GM12878 (cell line): Measurements from ENCODE around the gene ZCCHC17. TPM values are rescaled to one million over a fixed set of nuclear protein-coding genes. Genes with fewer than 3 reads are reported as not detected.
A peak's percentile ranks its signal among the peaks of the same experiment; 100 is the strongest.

Source experiments
- ATAC-seq: fragments of 200-7000 bp; cut with Tn5 transposase; 3 replicates; pipeline ENCODE4 v1.9.1; 2020; ENCODE audit warnings: mild to moderate bottlenecking, moderate library complexity
- BruUV-seq: library from RNA; stranded (reverse); fragments of 400-500 nt; replicated peaks from 2 replicates; lab custom pipeline; 2021; lab: Mats Ljungman, UMichigan
- CTCF ChIA-PET: fragments of 300-600 bp; sonication (Branson Sonifier 250); formaldehyde crosslinking; extraction: SDS; loops from one replicate; lab custom pipeline; 2021; ENCODE audit warnings: inconsistent platforms; lab: Yijun Ruan, JAX
- POLR2A ChIA-PET: fragments of 350-600 bp; formaldehyde crosslinking; extraction: SDS; loops from one replicate; lab custom pipeline; 2021; ENCODE audit warnings: inconsistent platforms; lab: Charles Lee
- RAD21 ChIA-PET: fragments of 300-600 bp; sonication (Branson Sonifier 250); formaldehyde crosslinking; loops from one replicate; lab custom pipeline; 2023; ENCODE audit warnings: antibody characterized with exemption; ENCODE audit not compliant: unreplicated experiment; lab: Charles Lee
- SMC1A ChIA-PET: fragments of 300-600 bp; sonication (Branson Sonifier 250); formaldehyde crosslinking; loops from one replicate; lab custom pipeline; 2023; ENCODE audit not compliant: unreplicated experiment, uncharacterized antibody; lab: Charles Lee
- DNase-seq: peaks from one replicate; pipeline ENCODE4 v3.0.0-alpha.2; 2011; ENCODE audit warnings: low read depth, low spot score
- FAIRE-seq: peaks from 3 replicates; lab custom pipeline; 2011; peaks lifted over from hg19 to GRCh38; lab: Jason Lieb, UNC
- H2AFZ ChIP-seq: 2 replicates; pipeline ENCODE4 v1.6.0; 2011; ENCODE audit warnings: low read depth, low read length, control low read depth; ENCODE audit not compliant: control insufficient read depth
- H3K27ac ChIP-seq: 2 replicates; pipeline ENCODE4 v1.5.1; 2011; ENCODE audit warnings: control low read depth; ENCODE audit not compliant: control insufficient read depth, insufficient read depth
- H3K27me3 ChIP-seq, 2 experiments: replicated peaks in 1 of 2; 2 replicates each; pipeline versions ENCODE4 v1.6.0 to v1.6.1; 2011; ENCODE audit warnings: low read length in 1 of 2; ENCODE audit not compliant: control insufficient read depth in 2 of 2, insufficient read depth in 2 of 2
- H3K36me3 ChIP-seq, 2 experiments: 2 replicates each; pipeline ENCODE4 v1.5.1; 2011; ENCODE audit warnings: low read length in 1 of 2; ENCODE audit not compliant: control insufficient read depth in 2 of 2, insufficient read depth in 2 of 2
- H3K4me1 ChIP-seq: 2 replicates; pipeline ENCODE4 v1.6.1; 2011; ENCODE audit warnings: mild to moderate bottlenecking, low read length, moderate library complexity, mixed read lengths; ENCODE audit not compliant: control insufficient read depth, insufficient read depth
- H3K4me2 ChIP-seq: 2 replicates; pipeline ENCODE4 v1.6.0; 2011; ENCODE audit warnings: control low read depth; ENCODE audit not compliant: control insufficient read depth, insufficient read depth
- H3K4me3 ChIP-seq: fragments of 200-600 bp; sonication (generic); 2 replicates; pipeline ENCODE4 v1.5.1; 2016
- H3K79me2 ChIP-seq: 2 replicates; pipeline ENCODE4 v1.6.0; 2011; ENCODE audit warnings: low read length; ENCODE audit not compliant: control insufficient read depth, insufficient read depth
- H3K9ac ChIP-seq: 2 replicates; pipeline ENCODE4 v1.8.0; 2011; ENCODE audit warnings: low read length, control low read depth, mixed read lengths; ENCODE audit not compliant: control insufficient read depth, insufficient read depth
- H3K9me3 ChIP-seq: replicated peaks from 3 replicates; pipeline ENCODE4 v1.5.1; 2011; ENCODE audit warnings: mild to moderate bottlenecking, low read length; ENCODE audit not compliant: control insufficient read depth, insufficient read depth
- H4K20me1 ChIP-seq: 2 replicates; pipeline ENCODE4 v1.6.0; 2011; ENCODE audit not compliant: control insufficient read depth, insufficient read depth
- NKRF ChIP-seq: fragments of 450-650 bp; conservative IDR thresholded peaks from 2 replicates; pipeline ENCODE4 v1.6.1; 2017; ENCODE audit warnings: mild to moderate bottlenecking, moderate library complexity
- WGBS: methylation state at CpG from one replicate; pipeline ENCODE4 v1.1.6; 2016; ENCODE audit warnings: low lambda C conversion rate; ENCODE audit not compliant: insufficient replicate concordance, insufficient coverage; ENCODE audit errors: missing lambda C conversion rate; 5-methylcytosine and 5-hydroxymethylcytosine counted together
- in situ Hi-C: fragments of 300-500 bp; cut with MboI; formaldehyde crosslinking; loops from 9 replicates; pipeline ENCODE4 v1.14.3; 2018; ENCODE audit warnings: mixed read lengths
- intact Hi-C: fragments of 100-400 bp; cut with micrococcal nuclease; formaldehyde crosslinking; loops from one replicate; pipeline ENCODE4 v1.14.2; 2022; ENCODE audit not compliant: unreplicated experiment
- polyA plus RNA-seq, 11 experiments: library from polyadenylated mRNA; depleted of rRNA in 4 of 11; unstranded in 6 of 11; stranded (reverse) in 5 of 11; fragments of >200 nt; fragmentation: Nextera tagmentation in 4 of 11; fragmentation: Illumina TruSeq in 1 of 11; extraction: Ambion mirVana in 4 of 11; extraction: Trizol in 1 of 11; gene quantifications; 1 replicate in 1 of 11; 2 replicates in 10 of 11; pipeline versions ENCODE4 v1.2.1 to v1.2.3, GENCODE V29; 2011 to 2016; ENCODE audit warnings: inconsistent platforms in 2 of 11, missing spikeins in 2 of 11, low read depth in 1 of 11
- total RNA-seq, 4 experiments: library from RNA; depleted of rRNA in 3 of 4; stranded (reverse); fragments of >200 nt in 3 of 4; fragmentation: Illumina TruSeq in 1 of 4; extraction: Trizol in 1 of 4; gene quantifications; 2 replicates each; pipeline versions ENCODE4 v1.2.1 to v1.2.3, GENCODE V29; 2013 to 2021
- TF ChIP-seq, protein P1 (sequence below): fragments of 450-650 bp; IDR thresholded peaks from 2 replicates; pipeline ENCODE4 v1.6.1; 2016; ENCODE audit warnings: mild to moderate bottlenecking

Gene ZCCHC17
- total and polyA plus RNA-seq, 10 of the 15 experiments (the other 5 are each of a cell fraction or from before 2014, with no cell fraction given), result 22.3 to 86.3 (median 47.0) TPM

GRCh38 chr1:31410871-31411270, 114.0 kb downstream of the ZCCHC17 start:
- Histone ChIP-seq H3K4me1 (peaks cover 5% of the 10 kb centered on the region; the same call in 1 of the 2 replicates), H3K4me2 (no peak overlapping the region), H3K4me3 (no peak overlapping the region), H3K9ac (no peak overlapping the region), H3K9me3 (no peaks in the 10 kb centered on the region), H3K79me2 (no peaks in the 10 kb centered on the region), H4K20me1 (no peaks in the 10 kb centered on the region; the same call in 1 of the 2 replicates), H3K36me3 (no peaks in the 10 kb centered on the region), H2AFZ (no peak overlapping the region), H3K27ac (no peak overlapping the region), H3K27me3 (peaks cover 2 to 12% of the 10 kb centered on the region in 2 experiments; a peak in 3 of 4 replicates)
- ChIA-PET POLR2A (no interaction called here), SMC1A (no interaction called here), CTCF (interaction anchor here (1.7 to 5.7 kb wide), 4 partner anchors 10 to 225 kb away, joined by 4 to 39 read pairs (median 12); no protein-coding TSS in a partner anchor), RAD21 (no interaction called here)
- in situ Hi-C loops (no loop called here), intact Hi-C loops (no loop called here)
- TF ChIP-seq NKRF, result no peak
- TF ChIP-seq, protein P1, sequence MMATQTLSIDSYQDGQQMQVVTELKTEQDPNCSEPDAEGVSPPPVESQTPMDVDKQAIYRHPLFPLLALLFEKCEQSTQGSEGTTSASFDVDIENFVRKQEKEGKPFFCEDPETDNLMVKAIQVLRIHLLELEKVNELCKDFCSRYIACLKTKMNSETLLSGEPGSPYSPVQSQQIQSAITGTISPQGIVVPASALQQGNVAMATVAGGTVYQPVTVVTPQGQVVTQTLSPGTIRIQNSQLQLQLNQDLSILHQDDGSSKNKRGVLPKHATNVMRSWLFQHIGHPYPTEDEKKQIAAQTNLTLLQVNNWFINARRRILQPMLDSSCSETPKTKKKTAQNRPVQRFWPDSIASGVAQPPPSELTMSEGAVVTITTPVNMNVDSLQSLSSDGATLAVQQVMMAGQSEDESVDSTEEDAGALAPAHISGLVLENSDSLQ, result 0 out of 2 replicates have a peak, but pooled peaks have one; percentile 10
- no peak for FAIRE-seq
- BruUV-seq, result no TSS peak
- DNase-seq, result no peak
- 14% methylated on average over 4 of the region's 4 CpGs for WGBS
- ATAC-seq, result no peak
